Muscle of leg (tissue), 16 donors: ENCODE results near the gene ATP1A2. TPM values are rescaled to one million over a fixed set of nuclear protein-coding genes. Genes with fewer than 3 reads are reported as not detected.
A peak's percentile ranks its signal among the peaks of the same experiment; 100 is the strongest.

Experiments used
- DNase-seq: peaks from one replicate; pipeline ENCODE4 v3.0.0; 2013
- H3K27ac ChIP-seq: one replicate; pipeline ENCODE4 v1.5.1; 2013; ENCODE audit warnings: mild to moderate bottlenecking, low read length, control low read depth
- H3K27me3 ChIP-seq: one replicate; pipeline ENCODE4 v1.6.1; 2013; ENCODE audit warnings: low read length; ENCODE audit not compliant: control insufficient read depth, insufficient read depth
- H3K36me3 ChIP-seq: one replicate; pipeline ENCODE4 v1.6.1; 2013; ENCODE audit warnings: low read length; ENCODE audit not compliant: control insufficient read depth, insufficient read depth
- H3K4me1 ChIP-seq: one replicate; pipeline ENCODE4 v1.6.1; 2013; ENCODE audit warnings: low read length; ENCODE audit not compliant: control insufficient read depth, insufficient read depth
- H3K4me3 ChIP-seq: one replicate; pipeline ENCODE4 v1.5.1; 2013; ENCODE audit warnings: low read length, control low read depth
- H3K9me3 ChIP-seq: replicated peaks from 2 replicates; pipeline ENCODE4 v1.6.1; 2013; ENCODE audit warnings: low read depth, low read length; ENCODE audit not compliant: control insufficient read depth
- WGBS: methylation state at CpG from one replicate; pipeline ENCODE4 v1.1.5; 2013; ENCODE audit warnings: missing lambda C conversion rate; ENCODE audit not compliant: insufficient coverage; 5-methylcytosine and 5-hydroxymethylcytosine counted together
- long read RNA-seq, 11 donors: transcript quantifications; one replicate each; lab custom pipeline, GENCODE V29; 2026
- polyA plus RNA-seq, 8 donors: library from polyadenylated mRNA; unstranded; fragments of 120-200 nt; gene quantifications; one replicate each; pipeline versions ENCODE4 v1.2.1 to v1.2.3, GENCODE V29; 2013; ENCODE audit warnings: inconsistent platforms in 1 of 8, low replicate concordance in 1 of 8; ENCODE audit not compliant: insufficient read length in 8 of 8, insufficient read depth in 1 of 8
- total RNA-seq: library from RNA; stranded (reverse); fragments of 120-200 nt; gene quantifications from one replicate; pipeline ENCODE4 v1.2.4, GENCODE V29; 2013

The ATP1A2 gene
- total RNA-seq (55.0 TPM), polyA plus RNA-seq (10 to 100 TPM; 44.6 to 85.6 (median 59.4) TPM)
- long read RNA-seq, donor 1, full-length matches to known transcripts = 2 of 2 reads
- long read RNA-seq, donor 1, partial matches to known transcripts = 0 of 2 reads
- long read RNA-seq, donor 1, other reads (novel, unspliced or antisense) = 0 of 2 reads
- long read RNA-seq, donor 2 = 0 reads
- long read RNA-seq, donor 3, full-length matches to known transcripts = 10 of 33 reads
- long read RNA-seq, donor 3, partial matches to known transcripts = 23 of 33 reads
- long read RNA-seq, donor 3, other reads (novel, unspliced or antisense) = 0 of 33 reads
- long read RNA-seq, donor 4, full-length matches to known transcripts = 1 of 9 reads
- long read RNA-seq, donor 4, partial matches to known transcripts = 8 of 9 reads
- long read RNA-seq, donor 4, other reads (novel, unspliced or antisense) = 0 of 9 reads
- long read RNA-seq, donor 5, full-length matches to known transcripts = 5 of 5 reads
- long read RNA-seq, donor 5, partial matches to known transcripts = 0 of 5 reads
- long read RNA-seq, donor 5, other reads (novel, unspliced or antisense) = 0 of 5 reads
- long read RNA-seq, donor 6, full-length matches to known transcripts = 5 of 11 reads
- long read RNA-seq, donor 6, partial matches to known transcripts = 6 of 11 reads
- long read RNA-seq, donor 6, other reads (novel, unspliced or antisense) = 0 of 11 reads
- long read RNA-seq, donor 7, full-length matches to known transcripts = 3 of 3 reads
- long read RNA-seq, donor 7, partial matches to known transcripts = 0 of 3 reads
- long read RNA-seq, donor 7, other reads (novel, unspliced or antisense) = 0 of 3 reads
- long read RNA-seq, donor 8, partial matches to known transcripts = 0 of 1 reads
- long read RNA-seq, donor 8, other reads (novel, unspliced or antisense) = 0 of 1 reads
- long read RNA-seq, donor 9, full-length matches to known transcripts = 4 of 9 reads
- long read RNA-seq, donor 9, partial matches to known transcripts = 5 of 9 reads
- long read RNA-seq, donor 9, other reads (novel, unspliced or antisense) = 0 of 9 reads
- long read RNA-seq, donor 10, full-length matches to known transcripts = 4 of 10 reads
- long read RNA-seq, donor 10, partial matches to known transcripts = 6 of 10 reads
- long read RNA-seq, donor 10, other reads (novel, unspliced or antisense) = 0 of 10 reads
- long read RNA-seq, donor 11, partial matches to known transcripts = 0 of 3 reads
- long read RNA-seq, donor 11, other reads (novel, unspliced or antisense) = 0 of 3 reads

- 20% methylated on average over 14 of the region's 16 CpGs for WGBS
- H3K27me3 ChIP-seq = no peaks in the 10 kb centered on the region
- H3K36me3 ChIP-seq = no peaks in the 10 kb centered on the region
- DNase-seq = peak; percentile 74
- H3K4me1 ChIP-seq = peaks cover 77% of the 10 kb centered on the region
- peak within 1 kb of the TSS; percentile 69 for H3K27ac ChIP-seq
- H3K4me3 ChIP-seq = peak within 1 kb of the TSS; percentile 50
- no peaks in the 10 kb centered on the region for H3K9me3 ChIP-seq
Observed at GRCh38 chr1:160115545-160116282, at the start of gene ATP1A2. ATP1A2 (plus strand) TSS chr1:160115759; CDS start chr1:160115862, 103 bp downstream.

- peaks cover 18% of the 10 kb centered on the region for H3K4me1 ChIP-seq
- H3K4me3 ChIP-seq = no peak overlapping the region
- peak; percentile 52 for DNase-seq
- H3K9me3 ChIP-seq = no peaks in the 10 kb centered on the region
- no peaks in the 10 kb centered on the region for H3K36me3 ChIP-seq
- H3K27ac ChIP-seq = no peak overlapping the region
- 86% methylated on average over 1 of the region's 6 CpGs for WGBS
- H3K27me3 ChIP-seq = peaks cover 32% of the 10 kb centered on the region
Observed at GRCh38 chr1:160066829-160067745, 48.5 kb upstream of the ATP1A2 start.

GRCh38 chr1:160068225-160068624 lies 47.3 kb upstream of the ATP1A2 start:
- Histone ChIP-seq H3K27ac (no peak overlapping the region), H3K4me3 (no peak overlapping the region), H3K4me1 (peaks cover 17% of the 10 kb centered on the region), H3K27me3 (peaks cover 27% of the 10 kb centered on the region), H3K36me3 (no peaks in the 10 kb centered on the region), H3K9me3 (no peaks in the 10 kb centered on the region)
- DNase-seq = no peak
- 43% methylated on average over 2 of the region's 5 CpGs for WGBS

GRCh38 chr1:160069460-160070231 lies 45.9 kb upstream of the ATP1A2 start, which contains the start of gene KCNJ10:
KCNJ10 (minus strand) TSS chr1:160070160; CDS start chr1:160042532, 27,628 bp downstream.
- Histone ChIP-seq H3K9me3 (no peaks in the 10 kb centered on the region), H3K4me1 (peaks cover 17% of the 10 kb centered on the region), H3K27me3 (peaks cover 27% of the 10 kb centered on the region), H3K4me3 (peak within 1 kb of the TSS; percentile 65), H3K36me3 (no peaks in the 10 kb centered on the region), H3K27ac (no peak within 1 kb of the TSS)
- DNase-seq = no peak
- 9% methylated on average over 32 of the region's 32 CpGs for WGBS

GRCh38 chr1:160070243-160071163 lies 45.1 kb upstream of the ATP1A2 start:
- Histone ChIP-seq H3K27ac (no peak overlapping the region), H3K36me3 (no peaks in the 10 kb centered on the region), H3K27me3 (peaks cover 27% of the 10 kb centered on the region), H3K9me3 (no peaks in the 10 kb centered on the region), H3K4me3 (peak overlapping the region; percentile 65), H3K4me1 (peaks cover 17% of the 10 kb centered on the region)
- WGBS = under 1% methylated on average over 36 of the region's 46 CpGs
- DNase-seq = peak; percentile 89

- 63% methylated on average over 5 of the region's 5 CpGs for WGBS
- H3K27ac ChIP-seq = no peak overlapping the region
- DNase-seq = no peak
- H3K36me3 ChIP-seq = no peaks in the 10 kb centered on the region
- H3K4me1 ChIP-seq = peaks cover 17% of the 10 kb centered on the region
- peaks cover 30% of the 10 kb centered on the region for H3K27me3 ChIP-seq
- no peaks in the 10 kb centered on the region for H3K9me3 ChIP-seq
- no peak overlapping the region for H3K4me3 ChIP-seq
Observed at GRCh38 chr1:160071289-160071688, 44.3 kb upstream of the ATP1A2 start.

GRCh38 chr1:160074865-160075264 lies 40.7 kb upstream of the ATP1A2 start:
- Histone ChIP-seq H3K9me3 (no peaks in the 10 kb centered on the region), H3K27ac (no peak overlapping the region), H3K36me3 (no peaks in the 10 kb centered on the region), H3K27me3 (peaks cover 17% of the 10 kb centered on the region), H3K4me3 (no peak overlapping the region), H3K4me1 (peaks cover 17% of the 10 kb centered on the region)
- no peak for DNase-seq
- 66% methylated on average over 3 of the region's 4 CpGs for WGBS
